HG02884 (cell line): ENCODE results near the gene KHSRP.
"Not testable (repeated sequence)": the region's sequence is repeated elsewhere in the genome, so short reads cannot be mapped to it uniquely, and the experiment has no call there.

Source experiments
- ATAC-seq: cut with Tn5 transposase; IDR thresholded peaks from one replicate; pipeline ENCODE4 v1.9.1; 2021; ENCODE audit warnings: mild to moderate bottlenecking, moderate library complexity; ENCODE audit not compliant: unreplicated experiment

The KHSRP gene

DNA sequence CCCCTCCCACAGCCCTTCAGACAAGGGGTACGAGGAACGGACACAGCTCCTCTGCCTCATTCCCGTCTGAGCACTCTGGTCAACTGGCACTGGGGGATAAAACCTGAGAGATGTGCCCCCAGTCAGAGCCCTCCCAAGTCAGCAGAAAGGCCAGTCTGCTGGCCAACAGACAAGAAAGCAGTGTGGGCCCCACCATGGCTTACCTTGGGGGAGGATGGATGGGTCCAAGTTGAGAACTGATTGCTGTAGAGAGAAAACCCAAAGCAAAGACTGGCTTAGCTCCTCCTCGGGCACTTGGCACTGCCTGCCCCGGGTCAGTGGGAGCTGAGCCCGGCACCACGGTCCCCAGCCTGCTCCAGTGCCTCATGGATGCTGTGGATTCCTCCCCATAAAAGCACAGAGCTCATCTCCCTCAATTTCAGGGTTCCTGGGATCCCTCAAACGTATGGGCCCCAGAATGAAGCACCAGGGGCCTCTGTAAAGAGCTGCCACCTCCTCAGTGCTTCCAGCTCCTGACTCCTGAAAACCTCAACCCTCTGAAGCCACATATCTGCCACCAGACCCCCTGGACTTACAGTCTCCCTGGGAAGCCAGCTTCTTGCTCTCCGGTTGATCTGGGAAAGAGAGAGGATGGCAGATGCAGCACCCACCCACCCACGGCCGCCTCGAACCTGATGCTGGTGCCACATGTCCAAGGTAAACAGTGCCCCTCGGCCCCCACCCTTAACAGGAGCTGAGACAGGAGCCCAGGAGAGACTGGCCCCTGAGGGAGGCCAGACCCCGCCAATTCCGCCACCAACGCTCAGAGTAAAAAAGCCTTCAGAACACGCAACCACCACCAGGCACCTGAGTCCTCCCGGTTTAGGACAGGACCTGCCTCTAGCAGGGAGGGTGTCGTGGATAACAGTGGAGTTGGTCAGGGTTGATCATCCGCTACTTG is 3.3 kb downstream of the KHSRP start:
- no peak for ATAC-seq

DNA sequence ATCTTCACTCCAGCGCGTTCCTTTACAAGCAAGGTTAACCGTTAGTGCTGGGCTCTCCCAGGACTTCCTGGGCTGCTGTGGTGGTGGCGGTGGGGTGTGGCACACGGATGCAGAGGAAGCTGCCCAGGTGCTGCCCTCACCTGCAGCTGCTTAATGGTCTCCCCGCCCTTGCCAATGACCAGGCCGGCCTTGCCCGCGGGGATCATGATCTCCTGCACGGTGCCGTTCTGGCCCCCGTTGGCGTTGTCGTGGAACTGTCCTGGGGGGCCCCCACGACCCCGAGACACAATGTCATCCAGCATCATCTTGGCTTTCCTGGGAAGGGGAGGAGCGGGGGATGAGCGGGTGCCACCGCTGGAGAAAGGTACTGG is 6.1 kb downstream of the KHSRP start:
- no peak for ATAC-seq

DNA sequence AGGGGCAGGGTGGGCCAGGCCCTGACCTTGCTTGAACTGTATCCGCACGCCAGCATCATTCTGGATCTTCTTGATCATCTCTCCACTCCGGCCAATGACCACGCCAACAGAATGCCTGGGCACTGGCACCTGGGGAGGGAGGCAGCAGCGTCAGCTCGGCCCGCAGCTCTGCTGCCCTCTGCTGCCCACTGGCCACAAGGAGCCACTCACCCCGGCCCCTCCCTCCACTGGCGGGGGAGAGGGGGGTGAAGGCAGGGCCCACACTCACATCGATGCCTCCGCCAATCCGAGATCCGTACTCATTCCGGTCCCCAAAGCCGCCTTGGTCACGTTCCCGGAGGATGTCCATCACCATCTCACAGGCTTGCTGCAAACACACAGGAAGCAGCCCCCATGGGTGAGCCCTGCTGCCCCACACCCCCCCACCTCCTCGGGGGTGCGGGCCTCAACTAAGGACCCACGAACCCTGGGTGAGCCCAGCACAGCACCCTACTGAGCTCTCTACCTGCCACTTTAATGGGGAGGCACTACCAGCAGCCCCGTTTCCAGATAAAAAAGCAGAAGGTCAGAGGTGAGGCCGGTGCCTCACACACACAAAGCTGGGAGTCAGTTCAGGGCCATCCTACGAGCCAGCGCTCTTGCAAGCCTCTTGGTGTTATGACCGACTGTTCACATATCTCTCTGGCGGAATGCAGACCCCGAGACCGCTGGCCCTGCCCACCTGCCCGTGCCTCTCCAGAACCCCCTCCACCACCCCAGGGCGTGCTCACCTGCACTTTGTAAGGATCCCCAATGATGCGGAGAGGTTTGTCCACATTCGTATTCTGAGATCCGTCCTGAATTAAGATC is 6.7 kb downstream of the KHSRP start:
- no peak for ATAC-seq

DNA sequence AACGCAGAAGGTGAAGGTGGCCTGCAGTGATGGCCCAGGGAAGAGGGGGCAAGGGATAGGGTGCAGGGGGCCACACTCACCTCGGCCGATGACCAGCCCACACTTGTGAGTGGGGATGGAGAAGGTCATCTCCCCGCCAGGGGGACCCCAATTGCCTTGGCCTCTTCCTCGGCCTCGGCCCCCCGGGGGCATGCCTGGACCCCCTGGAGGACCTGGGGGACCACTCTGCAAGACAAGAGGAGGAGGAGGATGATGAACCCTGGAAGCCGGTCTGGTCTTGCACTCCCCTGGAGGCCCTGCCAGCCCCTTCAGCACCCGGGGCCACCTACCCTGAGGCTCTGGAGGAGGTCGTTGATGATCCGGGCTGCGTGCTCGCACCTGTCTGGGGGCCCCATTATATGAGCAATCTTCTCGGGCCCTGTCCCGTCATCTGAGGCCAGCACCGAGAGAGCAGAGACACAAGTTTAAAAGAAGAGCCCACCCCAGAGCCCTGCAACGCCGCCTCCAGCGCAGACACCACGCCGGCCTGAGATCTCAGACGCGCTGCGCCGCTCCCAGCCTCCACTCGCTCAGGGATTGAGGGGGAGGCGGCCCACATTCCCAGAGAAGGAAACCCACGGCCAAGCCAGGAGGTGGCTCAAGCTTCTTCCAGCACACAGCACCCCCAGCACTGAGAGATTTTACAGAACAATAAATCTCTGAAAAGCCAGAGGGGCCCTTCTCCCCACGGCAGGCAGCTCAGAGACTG is 7.8 kb downstream of the KHSRP start:
- no peak for ATAC-seq

DNA sequence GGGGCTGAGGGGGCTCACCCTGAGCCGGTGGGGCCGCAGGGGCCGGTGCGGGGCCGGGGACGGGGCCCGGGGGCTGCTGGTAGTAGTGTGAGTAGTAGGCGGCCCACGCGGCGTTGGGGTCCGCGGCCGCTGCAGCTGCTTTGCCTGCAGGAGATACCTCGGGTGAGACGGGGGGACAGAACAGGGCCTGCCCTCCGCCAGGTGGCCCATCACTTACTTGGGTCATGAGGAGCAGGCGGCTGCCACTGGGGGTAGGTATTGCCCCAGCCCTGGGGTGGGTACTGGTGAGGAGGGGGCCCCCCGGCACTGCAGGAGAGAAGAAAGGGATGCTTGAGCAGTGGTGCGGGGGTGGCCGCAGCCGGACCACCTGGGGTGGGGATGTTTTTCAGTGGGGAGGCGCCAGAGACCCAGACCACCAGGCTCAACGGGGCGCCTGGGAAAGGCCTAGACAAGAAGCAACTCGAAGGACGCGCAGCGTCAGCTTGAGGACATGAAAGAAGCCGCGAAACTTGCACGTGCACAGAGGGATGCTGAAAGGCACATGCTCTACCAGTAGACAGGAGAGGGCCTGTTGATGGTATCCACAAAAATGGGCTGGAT is 8.9 kb downstream of the KHSRP start:
- ATAC-seq = no peak

DNA sequence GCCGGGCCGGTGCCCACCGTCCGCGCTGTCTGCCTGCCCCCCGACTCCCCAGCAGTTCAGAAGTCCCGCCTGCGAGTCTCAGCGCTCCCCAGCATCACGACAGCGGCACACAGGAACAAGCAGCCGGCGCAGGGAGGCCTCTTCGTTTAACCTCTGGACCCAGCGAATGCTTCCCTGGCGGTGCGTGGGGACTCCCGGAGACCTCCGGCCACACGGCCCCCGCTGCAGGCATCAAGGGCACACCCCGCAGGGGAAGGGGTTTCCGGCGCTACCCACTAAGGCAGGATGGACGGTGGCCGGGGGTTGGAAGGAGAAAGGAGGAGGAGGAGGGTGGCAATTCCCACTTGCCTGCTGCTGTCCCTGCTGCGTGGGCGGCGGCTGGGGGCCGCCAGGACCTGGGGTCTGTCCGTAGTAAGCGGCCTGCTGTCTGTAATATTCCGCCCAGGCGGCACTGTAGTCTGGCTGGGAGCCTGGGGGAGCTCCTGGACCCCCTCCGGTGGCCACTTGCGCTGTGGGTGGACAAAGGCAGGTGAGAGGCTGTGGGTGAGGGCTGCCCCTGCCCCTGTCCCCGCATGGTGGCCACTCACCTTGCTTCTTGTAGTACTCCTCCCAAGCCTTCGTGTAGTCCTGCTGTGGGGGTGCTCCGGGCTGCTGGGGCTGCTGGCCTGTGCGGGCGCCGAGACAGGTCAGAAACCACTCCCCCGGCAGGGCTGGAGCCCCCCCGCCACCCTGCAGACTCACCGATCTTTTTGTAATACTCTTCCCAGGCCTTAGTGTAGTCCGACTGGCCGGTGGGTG is 9.6 kb downstream of the KHSRP start:
- no peak for ATAC-seq

DNA sequence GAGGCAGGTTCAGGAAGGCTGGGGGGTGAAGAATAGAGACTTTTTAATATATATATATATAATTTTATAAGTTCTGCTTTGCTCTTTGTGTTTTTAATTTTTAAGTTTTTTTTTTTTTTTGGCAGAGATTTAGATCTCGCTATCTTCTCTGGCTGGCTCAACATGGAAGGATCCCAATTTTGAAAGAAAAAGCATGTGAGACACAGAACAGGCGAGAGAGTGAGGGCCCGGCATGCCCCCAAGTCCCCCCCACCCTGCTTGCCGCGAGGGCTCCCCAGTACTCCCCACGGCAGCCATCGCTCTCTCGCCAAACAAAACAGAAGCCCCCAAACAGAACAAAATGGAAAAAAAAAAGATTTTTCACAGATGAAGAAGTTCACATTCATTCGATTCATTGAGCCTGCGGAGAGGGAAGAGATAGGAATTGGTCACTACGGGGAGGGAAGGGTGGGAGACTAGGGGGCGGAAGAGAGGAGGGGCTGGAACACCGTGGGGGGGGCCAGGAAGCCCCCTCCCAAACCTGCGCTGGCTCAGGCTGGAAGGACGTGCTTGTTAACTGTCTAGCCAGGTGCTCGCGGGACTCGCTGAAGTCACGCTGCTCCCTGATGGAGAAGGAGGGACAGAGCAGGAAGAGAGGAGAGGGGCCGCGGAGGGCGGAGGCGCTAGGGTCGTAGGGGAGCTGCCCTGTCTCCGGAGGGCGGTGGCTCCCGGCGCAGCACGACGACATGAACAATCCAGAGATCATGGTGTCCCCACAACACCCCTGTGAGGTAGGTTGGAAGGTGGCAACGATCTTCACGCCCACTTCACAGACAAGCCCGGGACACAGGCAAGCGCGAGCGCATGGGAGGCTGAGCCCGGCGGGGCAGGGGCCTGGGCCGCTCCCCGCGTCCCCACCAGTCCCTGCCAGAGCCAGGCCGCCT is 10.6 kb downstream of the KHSRP start:
- ATAC-seq = no peak

DNA sequence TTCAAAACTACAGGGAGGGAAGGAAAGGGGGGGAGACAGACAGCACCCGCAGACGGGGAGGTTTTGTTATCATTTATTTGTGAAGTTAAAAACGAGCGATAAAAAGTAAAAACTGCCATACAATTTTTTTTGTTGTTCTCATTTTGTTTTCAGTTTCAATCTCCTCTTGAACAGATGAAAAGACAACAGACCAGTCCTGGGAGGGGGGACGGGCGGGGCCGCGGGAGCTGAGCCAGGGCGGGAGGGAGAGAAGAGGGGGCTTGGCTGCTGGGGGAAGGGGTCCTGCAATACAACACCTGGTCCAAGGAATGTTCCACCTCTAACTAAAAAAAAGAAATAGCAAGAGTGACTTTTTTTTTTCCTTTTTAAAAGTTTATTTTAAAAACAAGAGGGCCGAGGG is 11.3 kb downstream of the KHSRP start:
- no peak for ATAC-seq

DNA sequence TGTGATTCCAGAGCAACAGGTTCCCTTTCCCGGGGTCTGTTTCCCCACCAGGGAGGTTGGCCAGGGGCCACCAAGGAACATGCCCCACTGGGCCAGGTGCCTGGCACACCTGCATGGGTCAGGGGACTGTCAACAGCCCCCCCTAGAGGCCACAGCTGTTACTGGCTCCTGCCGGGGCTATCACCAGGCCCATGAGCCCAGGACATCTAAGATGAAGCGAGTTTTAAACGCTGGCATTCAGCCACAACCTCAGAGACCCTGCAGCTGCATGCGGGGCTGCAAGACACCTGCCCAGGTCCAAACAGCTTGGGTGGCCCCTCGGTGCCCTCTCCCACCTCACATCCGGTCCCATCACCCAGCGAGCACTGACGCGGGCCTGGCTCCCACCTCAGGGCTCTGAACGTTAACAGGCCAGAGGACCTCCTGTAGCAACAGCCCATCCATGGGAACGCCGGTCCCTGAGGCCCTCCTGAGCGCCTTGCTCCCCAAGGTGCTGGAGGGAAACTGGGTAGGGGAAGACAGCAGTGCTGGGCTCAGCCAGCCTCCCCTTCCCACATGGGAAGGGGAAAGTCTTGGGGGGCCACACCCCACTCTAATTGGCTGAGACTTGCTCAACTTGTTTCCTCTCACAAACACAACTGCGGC is 12.0 kb downstream of the KHSRP start:
- ATAC-seq = no peak

DNA sequence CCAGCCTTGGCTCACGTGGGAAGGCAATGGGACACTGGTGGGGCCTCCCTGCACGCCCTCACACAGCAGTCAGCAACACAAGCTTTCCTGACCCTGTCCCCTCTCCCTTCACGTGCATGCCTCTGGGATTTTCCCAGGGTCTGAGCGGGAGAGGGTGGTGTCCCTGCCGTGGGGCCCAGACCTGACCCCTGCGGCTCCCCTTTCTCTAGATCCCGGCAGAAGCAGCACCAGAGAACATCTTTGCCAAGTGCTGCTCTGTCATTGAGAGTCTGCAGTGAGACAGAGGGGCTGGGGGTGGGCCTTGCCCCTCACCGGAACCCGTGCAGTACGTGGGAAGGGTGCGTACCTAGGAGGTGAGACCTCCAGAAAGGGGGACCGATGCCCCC is 12.6 kb downstream of the KHSRP start:
- no peak for ATAC-seq

DNA sequence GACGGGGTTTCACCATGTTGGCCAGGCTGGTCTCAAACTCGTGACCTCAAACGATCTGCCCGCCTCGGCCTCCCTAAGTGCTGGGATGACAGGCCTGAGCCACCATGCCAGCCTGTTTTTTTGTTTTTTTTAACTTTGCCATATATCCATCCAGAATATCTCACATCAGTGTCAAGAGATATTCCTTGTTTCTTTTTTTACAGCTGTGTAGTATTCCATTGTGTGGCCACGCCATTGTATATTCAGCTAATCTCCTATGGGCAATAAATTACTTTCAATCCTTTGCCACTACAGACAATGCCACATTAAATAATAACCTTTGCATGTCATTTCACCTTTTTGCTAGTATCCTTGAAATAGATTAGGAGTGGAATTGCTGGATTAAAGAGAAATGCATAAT is 15.3 kb downstream of the KHSRP start:
- no peak for ATAC-seq

DNA sequence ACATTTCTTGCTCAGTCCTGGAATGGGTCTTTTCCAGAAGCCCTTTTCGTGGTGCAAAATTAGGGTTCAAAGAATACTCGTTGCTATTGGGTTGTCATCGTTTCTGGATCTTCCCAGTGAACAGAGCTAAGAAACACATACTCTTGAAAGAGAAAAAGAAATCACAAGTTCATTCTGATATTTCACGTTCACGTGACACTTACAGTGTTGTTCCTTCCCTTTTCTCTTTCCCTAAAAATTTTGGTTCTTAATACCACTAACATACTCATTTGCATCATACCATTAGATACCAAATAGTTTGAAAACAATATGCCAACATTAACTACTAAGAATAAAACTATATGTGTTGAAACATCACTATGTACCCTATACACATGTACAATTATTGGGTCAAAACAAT is 18.2 kb downstream of the KHSRP start:
- ATAC-seq = no peak

DNA sequence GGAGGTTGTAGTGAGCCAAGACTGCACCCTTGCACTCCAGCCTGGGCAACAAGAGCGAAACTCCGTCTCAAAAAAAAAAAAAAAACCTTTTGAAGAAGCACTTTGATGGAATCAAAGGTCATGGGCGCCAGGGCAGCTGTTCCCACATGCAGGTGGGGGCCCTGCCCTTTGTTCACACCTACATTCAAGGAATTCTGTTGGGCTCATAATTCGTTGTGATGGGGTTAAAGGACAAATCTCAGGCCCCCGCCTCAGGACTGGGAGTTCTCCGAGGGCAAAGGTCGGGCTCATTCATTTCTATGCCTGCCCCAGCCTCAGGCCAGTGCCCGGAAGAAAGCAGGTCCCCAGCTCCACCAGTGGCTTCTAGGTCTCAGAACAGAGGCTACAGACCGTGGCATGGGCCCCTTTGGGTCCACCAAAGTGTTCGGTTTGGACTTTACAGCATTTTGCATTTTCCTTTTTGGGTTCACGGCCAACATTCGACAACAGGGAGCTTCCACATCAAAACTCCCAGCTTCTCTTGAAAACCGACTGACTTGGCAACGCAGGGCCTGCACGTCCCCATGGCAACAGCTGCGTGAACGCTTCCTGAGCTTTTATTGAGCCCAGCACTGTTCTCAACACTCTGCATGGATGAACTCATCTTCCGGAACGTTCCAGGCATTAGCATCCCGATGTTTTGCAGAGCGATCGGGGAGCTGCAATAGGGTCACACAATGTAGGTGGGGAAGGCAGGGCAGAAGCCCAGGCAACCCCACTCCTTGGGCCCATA is 21.6 kb downstream of the KHSRP start:
- ATAC-seq = no peak

DNA sequence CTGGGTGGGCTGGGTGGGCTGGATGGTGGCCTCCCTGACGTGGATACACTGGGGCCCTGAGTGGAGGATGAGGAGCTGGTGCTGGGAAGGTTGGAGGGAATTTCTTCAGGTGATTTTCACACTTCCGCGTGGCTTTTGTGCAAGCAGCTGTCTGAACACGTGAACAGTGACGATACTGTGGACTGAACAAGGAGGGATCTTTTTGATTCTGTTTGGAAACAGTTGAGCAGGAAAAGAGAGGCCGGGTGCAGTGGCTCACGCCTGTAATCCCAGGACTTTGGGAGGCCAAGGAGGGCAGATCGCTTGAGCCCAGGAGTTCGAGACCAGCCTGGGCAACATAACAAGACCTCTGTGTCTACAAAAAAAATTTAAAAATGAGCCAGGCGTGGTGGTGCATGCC is 22.6 kb downstream of the KHSRP start:
- no peak for ATAC-seq

DNA sequence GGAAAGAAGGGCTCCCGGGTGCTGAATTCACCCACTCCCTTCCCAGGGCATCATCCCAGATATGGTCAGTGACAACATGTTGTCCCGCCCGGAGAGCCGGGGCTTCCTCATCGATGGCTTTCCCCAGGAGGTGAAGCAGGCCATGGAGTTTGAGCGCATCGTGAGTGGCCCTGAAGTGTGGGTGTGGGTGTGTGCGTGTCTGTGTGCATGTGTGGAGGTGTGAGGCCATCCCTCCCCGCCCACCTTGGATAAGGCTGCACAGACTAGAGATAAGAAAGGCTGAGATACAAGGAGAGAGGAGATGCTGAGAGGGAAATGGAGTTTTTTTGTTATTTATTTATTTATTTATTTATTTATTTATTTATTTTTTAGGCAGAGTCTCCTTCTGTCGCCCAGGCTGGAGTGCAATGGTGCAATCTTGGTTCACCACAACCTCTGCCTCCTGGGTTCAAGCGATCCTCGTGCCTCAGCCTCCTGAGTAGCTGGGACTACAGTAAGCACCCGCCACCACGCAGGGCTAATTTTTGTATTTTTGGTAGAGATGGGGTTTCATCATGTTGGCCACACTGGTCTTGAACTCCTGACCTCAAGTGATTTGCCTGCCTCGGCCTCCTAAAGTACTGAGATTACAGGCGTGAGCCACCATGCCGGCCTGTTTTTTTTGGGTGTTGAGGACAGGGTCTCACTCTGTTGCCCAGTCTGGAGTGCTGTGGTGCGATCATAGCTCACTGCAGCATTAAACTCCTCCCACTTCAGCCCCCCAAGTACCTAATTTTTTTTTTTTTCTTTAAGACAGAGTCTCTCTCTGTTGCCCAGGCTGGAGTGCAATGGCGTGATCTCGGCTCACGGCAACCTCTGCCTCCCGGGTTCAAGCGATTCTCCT is 24.3 kb downstream of the KHSRP start:
- not testable (repeated sequence) for ATAC-seq

DNA sequence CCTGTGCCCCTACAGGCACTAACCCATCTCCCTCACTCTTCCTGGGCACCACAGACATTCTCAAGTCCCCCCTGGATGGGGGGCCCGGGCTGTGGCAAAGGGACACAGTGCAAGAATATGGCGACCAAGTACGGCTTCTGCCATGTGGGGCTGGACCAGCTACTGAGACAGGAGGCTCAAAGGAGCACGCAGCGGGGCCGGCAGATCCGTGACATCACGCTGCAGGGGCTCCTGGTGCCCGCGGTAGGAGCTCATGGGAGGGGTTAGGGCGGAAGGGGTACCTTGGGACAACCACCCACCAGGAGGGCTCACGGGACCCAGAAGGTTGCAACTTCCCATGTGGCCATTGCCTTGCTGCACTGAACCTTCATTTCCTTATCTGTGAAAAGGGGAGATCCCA is 28.3 kb downstream of the KHSRP start:
- ATAC-seq = no peak

DNA sequence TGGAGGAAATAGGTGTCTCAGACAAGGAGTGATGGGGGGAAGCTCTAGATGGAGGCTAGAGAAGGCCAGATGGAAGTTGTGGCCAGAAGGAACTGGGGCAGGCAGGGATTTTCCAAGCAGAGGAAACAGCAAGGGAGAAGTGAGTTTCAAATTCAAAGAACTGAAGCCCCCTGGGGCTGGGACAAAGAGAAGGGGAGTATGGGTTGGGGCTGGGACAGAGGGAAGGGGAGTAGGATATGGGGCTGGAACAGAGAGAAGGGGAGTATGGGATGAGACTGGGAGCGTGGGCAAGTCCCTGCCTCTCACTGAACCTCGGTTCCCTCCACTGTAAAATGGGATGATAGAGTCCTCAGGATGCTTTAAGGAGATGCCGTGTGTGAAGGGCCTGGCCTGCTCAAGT is 29.8 kb downstream of the KHSRP start:
- ATAC-seq = no peak
